NB4 (cell line): Measurements from ENCODE around the gene RIC8B.
A peak's percentile ranks its signal among the peaks of the same experiment; 100 is the strongest.
"Not testable (repeated sequence)": the region's sequence is repeated elsewhere in the genome, so short reads cannot be mapped to it uniquely, and the experiment has no call there.

Source experiments
- DNase-seq: peaks from one replicate; pipeline ENCODE4 v3.0.0; 2010; ENCODE audit warnings: low read depth
- H3K4me3 ChIP-seq: one replicate; pipeline ENCODE4 v1.5.1; 2011; ENCODE audit warnings: mild to moderate bottlenecking, low read depth, low read length, moderate library complexity
- MYC ChIP-seq: IDR thresholded peaks from 2 replicates; pipeline ENCODE4 v1.6.1; 2011; ENCODE audit warnings: low read depth, low read length
- POLR2A ChIP-seq: IDR thresholded peaks from 2 replicates; pipeline ENCODE4 v1.6.1; 2011; ENCODE audit warnings: mild to moderate bottlenecking; ENCODE audit not compliant: insufficient read length; ENCODE audit errors: extremely low read depth
- TF ChIP-seq, protein P1 (sequence below): IDR thresholded peaks from 2 replicates; pipeline ENCODE4 v1.6.1; 2011; ENCODE audit warnings: low read depth, low read length
- TF ChIP-seq, protein P2 (sequence below): IDR thresholded peaks from one replicate; pipeline ENCODE4 v1.5.1; 2012; ENCODE audit warnings: low read depth, low read length

The RIC8B gene

DNA sequence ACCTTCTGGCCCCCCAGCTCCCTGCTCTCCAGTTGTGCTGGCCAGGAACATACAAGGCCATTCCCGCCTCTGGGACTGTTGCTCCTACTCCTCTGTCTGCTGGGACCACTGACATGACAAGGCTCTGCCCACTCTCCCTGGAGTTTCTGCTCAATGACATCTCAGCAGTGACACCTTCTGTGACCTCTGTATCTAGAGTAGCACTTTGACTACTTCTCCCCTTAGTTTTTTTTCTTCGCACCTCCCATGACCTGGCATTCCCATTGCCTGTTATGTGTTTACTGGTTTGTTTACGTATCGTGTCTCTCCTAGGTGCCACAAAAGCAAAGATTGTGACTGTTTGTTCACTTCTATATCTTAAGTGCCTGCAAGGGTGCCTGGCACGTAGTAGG, 141.1 kb downstream of the RIC8B start:
- no peak overlapping the region for H3K4me3 ChIP-seq
- TF ChIP-seq, protein P1, sequence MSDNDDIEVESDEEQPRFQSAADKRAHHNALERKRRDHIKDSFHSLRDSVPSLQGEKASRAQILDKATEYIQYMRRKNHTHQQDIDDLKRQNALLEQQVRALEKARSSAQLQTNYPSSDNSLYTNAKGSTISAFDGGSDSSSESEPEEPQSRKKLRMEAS, result no peak
- TF ChIP-seq POLR2A (no peak), MYC (no peak)
- TF ChIP-seq, protein P2, sequence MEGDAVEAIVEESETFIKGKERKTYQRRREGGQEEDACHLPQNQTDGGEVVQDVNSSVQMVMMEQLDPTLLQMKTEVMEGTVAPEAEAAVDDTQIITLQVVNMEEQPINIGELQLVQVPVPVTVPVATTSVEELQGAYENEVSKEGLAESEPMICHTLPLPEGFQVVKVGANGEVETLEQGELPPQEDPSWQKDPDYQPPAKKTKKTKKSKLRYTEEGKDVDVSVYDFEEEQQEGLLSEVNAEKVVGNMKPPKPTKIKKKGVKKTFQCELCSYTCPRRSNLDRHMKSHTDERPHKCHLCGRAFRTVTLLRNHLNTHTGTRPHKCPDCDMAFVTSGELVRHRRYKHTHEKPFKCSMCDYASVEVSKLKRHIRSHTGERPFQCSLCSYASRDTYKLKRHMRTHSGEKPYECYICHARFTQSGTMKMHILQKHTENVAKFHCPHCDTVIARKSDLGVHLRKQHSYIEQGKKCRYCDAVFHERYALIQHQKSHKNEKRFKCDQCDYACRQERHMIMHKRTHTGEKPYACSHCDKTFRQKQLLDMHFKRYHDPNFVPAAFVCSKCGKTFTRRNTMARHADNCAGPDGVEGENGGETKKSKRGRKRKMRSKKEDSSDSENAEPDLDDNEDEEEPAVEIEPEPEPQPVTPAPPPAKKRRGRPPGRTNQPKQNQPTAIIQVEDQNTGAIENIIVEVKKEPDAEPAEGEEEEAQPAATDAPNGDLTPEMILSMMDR, result no peak
- DNase-seq, result no peak

DNA sequence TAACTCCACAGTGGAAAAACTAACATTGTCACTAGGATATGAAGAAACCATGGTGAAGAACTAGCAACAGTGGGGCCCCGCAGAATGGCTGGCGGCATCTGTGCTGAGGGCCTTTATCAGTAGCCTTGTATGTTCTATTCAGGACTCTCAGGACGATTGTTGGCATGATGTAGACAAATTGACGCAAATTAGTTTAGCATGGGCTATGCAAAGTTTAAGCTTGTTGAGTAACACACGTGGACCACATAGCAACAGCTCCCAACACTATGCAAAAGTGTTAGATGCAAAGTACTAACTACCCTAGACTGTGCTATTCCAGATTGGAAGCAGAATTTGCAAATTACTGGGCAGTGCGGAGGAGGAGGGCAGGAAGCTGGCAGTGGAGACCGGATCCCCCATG, 143.0 kb downstream of the RIC8B start:
- DNase-seq, result no peak
- TF ChIP-seq, protein P2, result no peak
- TF ChIP-seq, protein P1, result peak; percentile 37; the same call in 1 of the 2 replicates
- H3K4me3 ChIP-seq, result no peak overlapping the region

DNA sequence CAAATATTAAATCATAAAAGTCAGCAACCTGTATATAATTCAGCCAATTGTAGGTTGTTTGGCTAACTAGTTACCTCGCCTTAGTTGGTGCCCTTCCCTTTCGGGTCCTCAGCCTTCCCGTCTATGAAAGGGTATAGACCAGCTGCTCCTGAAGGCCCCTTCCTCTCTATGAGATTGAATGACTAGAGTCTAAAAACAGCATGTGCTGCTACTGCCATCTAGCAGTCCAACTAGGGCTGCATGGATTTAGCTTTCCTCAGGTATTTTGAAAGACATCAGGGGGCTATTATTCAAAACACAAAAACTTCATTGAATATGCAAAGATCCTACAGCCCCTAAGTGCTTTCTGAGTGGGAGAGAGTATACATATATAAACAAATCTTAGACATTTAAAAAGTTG, 144.3 kb downstream of the RIC8B start:
- peak; percentile 60 for DNase-seq
- TF ChIP-seq, protein P1, result peak; percentile 42; the same call in 1 of the 2 replicates
- TF ChIP-seq, protein P2, result peak; percentile 64
- TF ChIP-seq POLR2A, result no peak

DNA sequence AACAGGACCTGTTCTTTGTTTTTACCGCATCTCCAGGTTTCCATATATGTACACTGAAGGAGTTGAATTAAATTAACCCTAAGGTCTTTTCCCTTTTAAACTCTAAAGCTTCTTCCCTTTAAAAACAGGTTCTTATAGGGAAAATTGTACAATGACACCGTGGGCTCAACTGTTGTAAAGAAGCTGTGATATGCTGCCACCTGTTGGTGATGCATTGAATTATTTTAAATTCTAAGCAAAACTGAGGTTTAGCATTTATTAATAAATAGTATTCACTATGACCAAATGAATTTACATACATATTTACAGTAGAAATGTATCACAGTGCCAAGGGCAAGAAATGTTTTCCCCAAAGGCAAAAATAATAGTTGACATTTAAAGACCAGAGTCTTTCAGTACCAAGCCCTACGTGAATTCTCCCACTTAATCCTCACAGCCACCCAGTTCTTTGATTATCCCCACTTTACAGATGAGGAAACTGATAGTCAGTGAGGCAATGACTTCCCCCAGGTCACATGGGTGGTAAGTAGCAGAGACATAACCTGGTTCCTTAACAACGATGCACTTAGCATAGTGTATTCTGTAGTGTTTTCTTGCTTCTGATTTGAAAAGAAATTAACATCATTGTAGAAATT, 145.5 kb downstream of the RIC8B start:
- no peak for TF ChIP-seq POLR2A
- TF ChIP-seq MYC, result no peak
- TF ChIP-seq, protein P2, result peak; percentile 60
- peak; percentile 68 for DNase-seq
- H3K4me3 ChIP-seq, result no peak overlapping the region

More for the DNA sequence above, 144.3 kb downstream of the RIC8B start:
- no peak overlapping the region for H3K4me3 ChIP-seq

DNA sequence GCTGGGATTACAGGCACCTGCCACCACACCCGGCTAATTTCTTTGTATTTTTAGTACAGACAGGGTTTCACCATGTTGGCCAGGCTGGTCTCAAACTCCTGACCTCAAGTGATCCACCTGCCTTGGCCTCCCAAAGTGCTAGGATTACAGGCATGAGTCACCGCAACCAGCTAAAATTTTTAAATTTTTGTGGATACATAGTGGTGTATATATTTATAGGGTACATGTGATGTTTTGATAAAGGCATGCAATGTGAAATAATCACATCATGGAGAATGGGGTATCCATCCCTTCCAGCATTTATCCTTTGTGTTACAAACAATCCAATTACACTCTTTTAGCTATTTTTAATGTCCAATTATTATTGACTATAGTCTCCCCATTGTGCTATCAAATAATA, 147.5 kb downstream of the RIC8B start:
- not testable (repeated sequence) for DNase-seq

DNA sequence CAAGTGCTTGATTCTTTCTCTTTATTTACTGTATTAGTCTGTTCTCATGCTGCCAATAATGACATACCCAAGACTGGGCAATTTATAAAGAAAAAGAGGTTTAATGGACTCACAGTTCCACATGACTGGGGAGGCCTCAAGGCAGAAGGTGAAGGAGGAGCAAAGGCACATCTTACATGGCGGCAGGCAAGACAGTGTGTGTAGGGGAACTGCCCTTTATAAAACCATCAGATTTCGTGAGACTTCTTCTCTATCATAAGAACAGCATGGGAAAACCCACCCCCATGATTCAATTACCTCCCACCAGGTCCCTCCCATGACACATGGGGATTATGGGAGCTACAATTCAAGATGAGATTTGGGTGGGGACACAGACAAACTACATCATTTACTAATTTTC, 149.1 kb downstream of the RIC8B start:
- not testable (repeated sequence) for H3K4me3 ChIP-seq, DNase-seq

More for the DNA sequence above, 147.5 kb downstream of the RIC8B start:
- not testable (repeated sequence) for H3K4me3 ChIP-seq

DNA sequence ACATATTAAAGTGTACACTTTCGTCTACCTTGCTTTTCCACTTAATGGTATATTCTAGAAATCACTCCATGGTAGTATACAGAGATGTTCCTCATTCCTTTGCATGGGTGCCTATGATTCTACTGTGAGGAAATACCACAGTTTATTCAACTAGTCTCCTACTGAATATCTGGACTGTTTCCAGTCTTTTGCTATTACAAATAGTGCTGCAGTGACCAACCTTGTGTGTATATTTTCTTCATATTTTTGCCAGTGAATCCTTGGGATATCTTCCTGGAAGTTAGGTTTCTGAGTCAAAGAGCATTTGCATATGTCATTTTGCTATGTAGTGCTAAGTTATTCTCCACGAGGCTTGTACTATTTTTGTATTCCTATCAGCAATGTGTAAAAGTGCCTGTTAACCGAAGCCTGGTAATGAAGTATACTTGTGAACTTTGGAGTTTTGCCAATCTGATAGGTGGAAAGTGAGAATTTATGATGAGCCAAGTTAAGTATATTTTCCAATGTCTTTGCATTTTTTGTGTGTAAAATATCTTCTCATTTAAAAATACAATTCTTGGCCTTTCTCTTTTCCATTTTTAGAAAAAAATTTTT, 149.9 kb downstream of the RIC8B start:
- no peak for DNase-seq
- H3K4me3 ChIP-seq, result no peak overlapping the region
- no peak for TF ChIP-seq MYC
- no peak for TF ChIP-seq POLR2A
- TF ChIP-seq, protein P2, result no peak
